NT2/D1 (cell line): ENCODE measurements around the gene ZNF385B.

ENCODE experiments used
- SUZ12 ChIP-seq: IDR thresholded peaks from 2 replicates; pipeline ENCODE4 v1.6.1; 2011; ENCODE audit not compliant: insufficient read length, insufficient read depth; ENCODE audit errors: extremely low read depth
- YY1 ChIP-seq: IDR thresholded peaks from 2 replicates; pipeline ENCODE4 v1.6.1; 2011; ENCODE audit not compliant: insufficient read length, insufficient read depth

DNA sequence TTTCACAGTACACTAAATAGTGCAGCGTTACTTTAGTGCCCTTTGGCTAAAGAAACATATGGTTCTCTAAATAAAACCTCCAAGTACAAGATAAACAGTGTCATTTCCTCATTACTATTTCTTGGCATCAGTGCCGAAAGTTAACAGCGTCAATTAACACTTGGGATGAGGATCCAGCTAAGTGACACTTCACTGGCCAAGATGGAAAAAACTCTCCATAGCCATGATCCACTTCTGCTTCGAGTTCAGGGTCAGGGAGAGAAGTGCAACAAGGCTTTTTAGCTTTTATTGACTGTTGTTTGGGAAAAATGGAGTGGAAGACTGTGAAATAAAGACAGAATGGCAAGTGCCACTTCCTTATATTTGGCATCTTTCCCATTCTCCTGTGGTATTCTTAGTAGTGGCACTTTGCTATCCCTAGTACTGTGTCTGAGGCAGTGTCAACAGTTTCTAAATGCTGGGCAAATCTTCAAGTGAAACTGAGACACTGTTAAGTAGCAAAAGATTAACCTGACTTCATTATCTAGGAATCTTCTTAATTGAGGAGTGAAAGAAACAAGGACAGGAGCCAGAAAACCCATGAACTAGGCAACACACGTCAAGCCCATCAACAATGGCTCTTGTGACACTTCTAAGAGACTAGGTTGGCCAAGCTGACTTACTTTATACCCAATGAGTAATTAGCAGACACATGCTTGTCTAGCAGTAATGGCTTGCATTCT is 374.2 kb downstream of the ZNF385B start:
- TF ChIP-seq YY1 = no peak
- no peak for TF ChIP-seq SUZ12
